Dermis blood vessel endothelial cell (primary cell): ENCODE results near the gene ARID1B. TPM values are rescaled to one million over a fixed set of nuclear protein-coding genes. Genes with fewer than 3 reads are reported as not detected.
"Not testable (repeated sequence)": the region's sequence is repeated elsewhere in the genome, so short reads cannot be mapped to it uniquely, and the experiment has no call there.

Source experiments
- DNase-seq: peaks from one replicate; pipeline ENCODE4 v3.0.0; 2010
- total RNA-seq: library from RNA; depleted of rRNA; stranded (reverse); fragments of >200 nt; gene quantifications from 2 replicates; pipeline ENCODE4 v1.2.3, GENCODE V29; 2014

Gene ARID1B
- total RNA-seq, 1 donor from 2014 or later: 37.8 TPM

DNA sequence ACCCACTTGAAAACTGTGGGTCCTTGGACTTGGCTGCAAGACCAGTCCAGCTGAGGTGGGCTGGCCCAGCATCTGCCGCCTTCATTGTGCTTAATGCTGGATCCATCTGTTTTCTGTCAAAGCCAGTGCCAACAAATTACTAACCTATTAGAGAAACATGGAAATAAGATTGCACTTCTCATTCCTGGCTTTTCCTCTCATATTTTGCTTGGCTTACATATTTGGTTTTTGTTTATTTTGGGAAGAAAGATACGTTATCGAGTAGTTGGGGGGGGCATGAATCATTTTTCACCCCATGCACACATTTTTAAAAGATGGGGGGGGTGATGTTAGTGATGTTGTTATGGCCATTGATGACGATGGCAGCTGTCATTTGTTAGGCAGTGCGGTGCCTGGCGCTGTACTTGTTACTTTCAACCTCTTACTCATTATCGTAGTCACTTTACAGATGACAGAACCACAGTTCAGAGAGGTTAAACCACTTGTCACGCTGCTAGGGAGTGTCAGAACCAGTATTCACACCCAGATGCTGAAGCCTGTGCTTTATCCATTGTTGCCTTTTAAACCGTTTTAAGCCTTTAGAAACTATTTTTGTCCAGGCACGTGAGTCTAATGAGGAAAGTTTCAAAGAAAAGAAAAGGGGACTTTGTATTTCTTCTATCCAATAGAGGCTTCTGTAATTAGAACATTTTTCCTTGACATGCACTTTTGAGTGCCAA lies 366.2 kb downstream of the ARID1B start:
- peak; percentile 76 for DNase-seq

GRCh38 chr6:157143890-157144798 lies 367.0 kb downstream of the ARID1B start:
- peak; percentile 55 for DNase-seq

DNA sequence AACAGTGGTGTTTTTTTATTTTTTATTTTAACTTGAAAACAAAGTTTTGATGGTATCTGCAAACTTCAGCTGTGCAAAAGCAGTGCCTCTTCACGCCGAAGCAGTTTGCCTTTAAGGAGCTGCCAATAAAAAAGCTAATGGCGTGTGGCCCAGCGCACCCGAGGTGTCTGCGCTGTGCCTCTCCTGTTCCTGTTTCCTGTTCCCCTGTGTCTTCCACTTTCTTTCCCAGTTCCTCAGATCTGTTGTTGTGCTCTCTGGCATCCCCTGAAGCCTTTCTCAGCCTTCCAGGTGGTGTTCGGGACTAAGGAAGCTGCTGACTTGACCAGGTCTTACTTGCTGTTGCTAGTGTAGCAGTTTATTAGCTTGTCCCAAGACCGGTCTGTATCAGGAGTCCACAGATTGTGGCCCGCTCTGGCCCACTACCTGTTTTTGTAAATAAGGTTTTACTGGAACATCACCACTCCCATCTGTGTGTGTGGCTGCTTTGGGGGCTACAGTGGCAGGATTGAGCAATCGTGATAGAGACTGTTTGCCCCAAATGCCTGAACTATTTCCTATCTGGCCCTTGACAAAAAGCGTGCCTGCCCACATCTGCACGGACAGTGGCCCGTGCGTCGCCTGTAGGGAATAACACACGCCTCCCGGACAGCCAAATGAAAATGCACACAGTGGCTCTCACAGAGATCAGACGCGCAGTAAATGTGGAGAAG lies 367.8 kb downstream of the ARID1B start:
- DNase-seq: peak; percentile 34

DNA sequence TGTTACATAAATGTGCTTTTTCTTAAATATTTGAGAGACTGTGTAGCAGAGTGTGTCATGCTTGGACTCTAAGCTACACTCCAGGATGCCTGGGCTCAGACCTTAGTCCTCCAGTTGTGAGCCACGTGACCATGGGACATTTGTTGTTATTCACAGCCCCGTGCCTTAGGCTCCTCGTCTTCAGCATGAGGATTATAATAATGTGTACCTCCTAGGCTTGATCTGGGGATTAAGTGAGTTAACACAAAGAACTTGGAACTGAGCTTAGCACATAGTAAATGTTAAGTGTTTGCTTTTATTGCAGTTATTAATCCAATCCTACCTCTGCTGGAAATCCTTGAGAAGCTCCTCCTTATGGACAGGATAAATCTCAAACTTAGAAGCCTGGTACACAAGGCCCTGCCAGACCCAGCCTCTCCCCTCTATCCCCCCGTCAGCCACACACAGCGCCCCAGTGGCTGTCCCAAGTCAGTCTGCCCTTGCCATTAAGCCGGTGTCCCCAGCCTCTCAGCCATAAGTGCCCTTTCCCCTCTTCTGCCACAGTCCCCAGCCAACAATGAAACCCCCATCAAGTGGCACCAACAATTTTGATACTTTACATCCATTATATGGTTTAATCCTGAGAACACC lies 368.6 kb downstream of the ARID1B start:
- DNase-seq: peak; percentile 23

DNA sequence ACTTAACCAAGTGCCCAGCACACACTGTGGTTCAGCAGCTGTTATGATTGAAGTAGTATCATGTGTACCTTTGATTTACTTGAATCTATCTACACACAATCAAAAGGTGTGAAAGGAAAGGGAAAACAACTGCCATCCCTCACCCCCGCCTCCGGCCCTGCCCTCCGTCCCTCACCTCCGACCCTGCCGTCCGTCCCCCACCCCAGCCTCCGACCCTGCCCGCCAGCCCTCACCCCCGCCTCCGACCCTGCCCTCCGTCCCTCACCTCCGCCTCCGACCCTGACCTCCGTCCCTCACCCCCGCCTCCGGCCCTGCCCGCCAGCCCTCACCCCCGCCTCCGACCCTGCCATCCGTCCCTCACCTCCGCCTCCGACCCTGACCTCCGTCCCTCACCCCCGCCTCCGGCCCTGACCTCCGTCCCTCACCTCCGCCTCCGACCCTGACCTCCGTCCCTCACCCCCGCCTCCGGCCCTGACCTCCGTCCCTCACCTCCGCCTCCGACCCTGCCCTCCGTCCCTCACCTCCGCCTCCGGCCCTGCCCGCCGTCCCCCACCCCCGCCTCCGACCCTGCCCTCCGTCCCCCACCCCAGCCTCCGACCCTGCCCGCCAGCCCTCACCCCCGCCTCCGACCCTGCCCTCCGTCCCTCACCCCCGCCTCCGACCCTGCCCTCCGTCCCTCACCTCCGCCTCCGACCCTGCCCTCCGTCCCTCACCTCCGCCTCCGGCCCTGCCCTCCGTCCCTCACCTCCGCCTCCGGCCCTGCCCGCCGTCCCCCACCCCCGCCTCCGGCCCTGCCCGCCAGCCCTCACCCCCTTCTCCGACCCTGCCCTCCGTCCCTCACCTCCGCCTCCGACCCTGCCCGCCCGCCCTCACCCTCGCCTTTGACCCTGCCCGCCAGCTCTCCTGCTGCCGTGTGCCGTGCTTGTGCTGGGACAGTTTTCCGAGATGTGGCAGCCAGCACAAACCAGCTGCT lies 370.2 kb downstream of the ARID1B start:
- not testable (repeated sequence) for DNase-seq

DNA sequence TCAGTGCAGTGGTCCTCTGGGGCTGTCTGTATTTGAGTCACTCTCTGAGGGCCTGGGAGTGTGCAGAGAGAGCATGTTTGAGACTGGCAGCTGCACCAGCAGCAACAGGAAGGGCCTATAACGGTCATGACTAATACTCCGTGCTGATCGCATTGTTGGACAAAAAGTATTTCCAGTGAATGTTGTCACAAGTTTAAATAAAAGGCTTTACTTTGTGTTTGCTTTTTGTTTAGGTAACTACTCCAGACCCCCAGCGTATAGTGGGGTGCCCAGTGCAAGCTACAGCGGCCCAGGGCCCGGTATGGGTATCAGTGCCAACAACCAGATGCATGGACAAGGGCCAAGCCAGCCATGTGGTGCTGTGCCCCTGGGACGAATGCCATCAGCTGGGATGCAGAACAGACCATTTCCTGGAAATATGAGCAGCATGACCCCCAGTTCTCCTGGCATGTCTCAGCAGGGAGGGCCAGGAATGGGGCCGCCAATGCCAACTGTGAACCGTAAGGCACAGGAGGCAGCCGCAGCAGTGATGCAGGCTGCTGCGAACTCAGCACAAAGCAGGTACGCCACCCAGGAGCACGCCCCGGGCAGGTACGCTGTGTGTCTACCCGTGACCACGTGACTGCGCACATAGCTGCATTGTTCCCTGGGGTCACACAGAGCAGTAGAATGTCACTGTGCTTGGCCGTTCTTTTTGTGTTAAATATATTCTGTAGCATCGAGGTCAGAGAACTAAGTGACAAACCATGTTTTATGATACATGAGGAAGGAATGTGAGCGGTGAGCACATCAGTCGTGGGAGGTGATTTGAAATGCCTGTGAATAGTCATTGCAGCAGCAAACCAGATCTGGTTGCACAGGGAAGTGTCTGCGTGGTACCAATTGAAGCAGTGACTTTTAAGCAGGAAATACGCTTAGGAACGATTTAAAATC lies 371.5 kb downstream of the ARID1B start:
- DNase-seq: peak; percentile 97

- DNase-seq: peak; percentile 24
These were observed 372.9 kb downstream of the ARID1B start for GRCh38 chr6:157150076-157150475.

DNA sequence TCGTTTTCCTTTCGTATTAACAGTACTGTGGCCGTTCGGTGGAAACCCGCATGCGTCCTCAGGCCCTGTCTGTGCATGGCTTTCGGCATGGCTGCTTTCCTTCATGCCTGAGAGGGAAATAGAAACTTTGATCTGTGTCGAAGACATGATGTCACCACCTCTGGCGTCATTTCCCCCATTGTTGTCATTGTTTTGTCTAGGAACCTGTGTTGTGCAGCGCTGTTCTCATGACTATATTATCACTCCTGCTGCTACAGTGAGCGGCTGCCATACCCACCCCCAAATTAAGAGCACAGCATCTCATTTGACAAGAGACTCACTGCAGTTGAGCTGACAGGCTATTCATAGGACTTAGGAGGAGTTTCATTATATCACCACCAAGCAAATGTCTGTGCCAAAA lies 373.9 kb downstream of the ARID1B start:
- DNase-seq: peak; percentile 88

DNA sequence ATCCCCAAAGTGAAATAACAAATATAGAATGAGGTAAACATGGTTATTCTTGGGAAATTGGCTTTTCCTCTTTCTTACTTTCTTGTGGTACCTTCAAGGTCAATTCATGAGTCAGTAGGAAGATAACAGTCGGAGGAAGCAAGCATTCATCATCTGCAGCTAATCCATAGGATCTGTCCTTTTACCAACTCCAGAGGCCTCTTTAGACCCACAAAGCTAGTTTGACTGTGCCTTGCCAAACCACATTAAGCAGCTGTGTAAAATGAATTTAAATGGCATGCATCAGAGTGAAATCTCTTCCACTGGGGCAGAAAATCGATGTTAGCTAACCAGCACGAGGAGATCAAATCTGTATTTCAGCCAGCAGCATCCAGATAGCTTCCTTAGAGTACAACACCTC lies 374.8 kb downstream of the ARID1B start:
- DNase-seq: peak; percentile 65

DNA sequence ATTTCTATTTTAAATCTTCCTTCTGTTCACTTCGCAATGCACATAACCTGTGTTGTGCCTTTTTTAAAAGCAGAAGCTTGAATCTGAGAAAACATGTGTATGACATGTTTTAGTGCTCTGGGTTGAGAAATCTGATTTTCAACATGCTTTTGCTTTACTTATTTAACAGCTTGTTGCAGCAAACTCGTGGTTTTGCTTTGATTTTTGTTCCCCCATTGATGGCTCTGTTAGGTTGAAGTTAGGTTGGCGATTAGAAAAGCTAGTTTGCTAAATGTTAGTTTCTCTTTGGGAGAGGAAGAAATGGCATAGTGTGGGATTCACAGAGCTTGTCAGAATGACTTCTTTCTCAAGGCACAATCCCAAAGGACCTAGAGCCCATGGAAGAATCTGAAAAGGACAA lies 375.4 kb downstream of the ARID1B start:
- DNase-seq: no peak

- DNase-seq: no peak
These were observed 378.6 kb downstream of the ARID1B start for GRCh38 chr6:157155804-157156203.

- DNase-seq: no peak
These were observed 380.1 kb downstream of the ARID1B start for GRCh38 chr6:157157258-157157657.

DNA sequence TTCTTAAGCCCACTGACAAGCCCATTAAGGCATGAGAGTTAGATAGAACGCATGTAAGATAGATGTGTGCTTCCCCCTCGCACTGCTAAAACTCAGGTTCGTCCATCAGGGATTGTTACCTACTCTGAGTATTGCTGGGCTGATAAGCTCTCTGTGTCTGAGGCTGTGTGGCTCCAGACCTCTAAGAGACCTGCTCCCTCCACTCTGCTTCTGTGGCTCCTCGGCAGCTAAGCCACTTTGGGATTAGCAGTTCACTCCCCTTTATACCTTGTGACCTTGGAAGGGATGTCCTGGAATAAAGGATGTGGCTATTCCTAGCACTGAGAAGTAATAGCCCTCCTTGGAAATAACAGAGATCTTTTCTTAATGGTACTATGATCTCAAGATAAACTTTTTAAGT lies 381.3 kb downstream of the ARID1B start:
- DNase-seq: no peak

DNA sequence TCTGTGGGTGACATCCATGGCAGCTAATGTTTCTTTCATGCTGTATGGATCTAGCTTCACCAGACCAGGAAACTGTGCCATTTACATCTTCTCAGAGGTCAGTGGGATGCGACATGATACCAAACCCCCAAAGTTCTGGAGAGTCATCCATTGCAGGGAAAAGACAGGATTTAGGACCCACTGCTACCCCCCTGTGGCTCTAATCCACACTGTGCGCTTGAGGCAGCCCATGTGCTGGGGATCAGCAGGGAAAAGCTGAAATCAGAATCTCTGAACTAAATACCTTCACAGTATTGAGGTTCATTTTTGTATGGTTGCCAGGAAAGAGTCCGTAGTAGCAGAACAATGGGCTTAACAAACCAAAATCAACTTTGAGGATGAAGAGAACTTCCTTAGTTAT lies 381.7 kb downstream of the ARID1B start:
- peak; percentile 50 for DNase-seq

DNA sequence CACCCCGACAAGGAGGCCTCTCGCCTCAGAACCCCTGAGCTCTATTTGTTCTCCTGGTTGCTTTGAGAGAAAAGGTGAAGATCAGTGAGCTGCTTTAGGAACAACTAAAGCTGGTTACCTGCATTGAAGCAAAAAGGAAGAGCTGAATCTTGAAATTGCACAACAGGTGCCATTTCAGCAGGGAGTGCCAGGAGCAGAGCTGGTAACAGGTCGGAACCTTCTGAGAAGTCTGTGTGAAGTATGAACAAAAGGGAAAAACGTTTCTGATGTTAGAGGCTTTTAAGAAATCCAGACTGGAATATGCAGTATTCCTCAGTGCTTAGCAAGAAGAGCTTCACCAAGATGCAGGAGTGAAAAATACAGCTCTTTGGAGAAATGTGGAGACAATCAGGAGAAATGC lies 382.2 kb downstream of the ARID1B start:
- DNase-seq: no peak

DNA sequence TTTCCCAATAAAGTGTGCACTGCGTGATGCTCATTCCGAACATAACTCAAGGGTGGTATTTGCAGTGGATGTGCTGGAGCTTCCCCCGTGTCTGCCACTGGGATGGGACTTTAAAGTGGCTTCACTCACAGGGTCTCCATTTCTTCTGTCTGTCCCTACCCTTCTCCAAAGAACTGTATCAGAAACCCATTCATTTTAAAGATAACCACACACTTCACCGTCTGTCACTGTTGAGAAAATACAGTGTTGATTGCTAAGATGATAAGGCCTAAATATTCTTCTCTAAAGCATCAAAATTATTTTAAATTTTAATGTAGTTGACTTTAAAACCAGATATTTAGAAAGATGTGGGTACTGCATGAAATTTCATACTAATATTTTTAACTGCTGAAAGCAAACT lies 384.7 kb downstream of the ARID1B start:
- DNase-seq: no peak

DNA sequence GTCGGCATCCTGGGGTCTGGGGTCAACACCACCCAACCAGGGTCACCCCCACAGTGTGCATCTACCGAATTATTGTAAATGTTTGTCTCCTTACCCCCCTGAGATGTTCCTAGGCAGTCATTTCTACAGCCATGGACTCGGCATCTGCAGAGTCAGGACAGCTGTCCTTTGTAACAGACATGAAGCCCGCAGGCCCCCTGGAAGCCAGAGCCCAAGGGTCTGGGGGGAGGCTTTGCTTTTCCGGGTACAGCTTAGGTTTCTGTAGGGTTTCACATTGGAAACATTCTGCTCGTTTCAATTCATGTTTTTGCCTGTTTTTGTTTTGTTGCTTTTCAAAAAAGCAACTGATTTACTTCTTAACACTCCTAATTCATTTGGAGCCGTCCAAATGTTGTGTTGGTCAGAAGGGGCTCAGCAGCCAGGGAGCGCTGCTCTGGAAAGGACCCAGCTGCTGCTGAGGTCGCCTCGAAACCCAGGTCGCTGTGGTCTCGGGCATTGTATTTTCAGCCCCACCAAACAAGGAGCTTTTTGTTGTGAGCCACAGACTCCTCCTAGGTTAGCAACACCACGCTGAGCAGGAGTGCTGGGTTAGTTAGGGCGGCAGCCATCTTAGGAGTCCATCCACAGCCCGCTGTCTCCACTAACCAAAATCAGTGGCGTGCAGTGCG lies 385.7 kb downstream of the ARID1B start:
- DNase-seq: no peak

- no peak for DNase-seq
These were observed 386.4 kb downstream of the ARID1B start for GRCh38 chr6:157163434-157164159.

GRCh38 chr6:157164972-157165371 lies 387.8 kb downstream of the ARID1B start:
- DNase-seq: no peak
